Karpas-422 (cell line): ENCODE results near the gene OXSR1. TPM values are rescaled to one million over a fixed set of nuclear protein-coding genes. Genes with fewer than 3 reads are reported as not detected.

Experiments
- DNase-seq: peaks from one replicate; pipeline ENCODE4 v3.0.0-alpha.2; 2015
- H2AFZ ChIP-seq: fragments of 200-600 bp; sonication (generic); 2 replicates; pipeline ENCODE4 v1.6.1; 2014; ENCODE audit warnings: antibody characterized with exemption, low read length, mixed read lengths
- H3K27ac ChIP-seq: fragments of 200-600 bp; sonication (generic); 2 replicates; pipeline ENCODE4 v1.5.1; 2014; ENCODE audit warnings: mild to moderate bottlenecking, low read length, moderate library complexity
- H3K27me3 ChIP-seq: fragments of 200-600 bp; sonication (generic); 2 replicates; pipeline ENCODE4 v1.6.1; 2014; ENCODE audit warnings: low read length, mixed read lengths
- H3K36me3 ChIP-seq: fragments of 200-600 bp; sonication (generic); 2 replicates; pipeline ENCODE4 v1.6.1; 2014; ENCODE audit warnings: low read length, mixed read lengths; ENCODE audit not compliant: insufficient read depth
- H3K4me1 ChIP-seq: fragments of 200-600 bp; sonication (generic); 2 replicates; pipeline ENCODE4 v1.6.1; 2014; ENCODE audit warnings: mild to moderate bottlenecking, low read length, mixed read lengths
- H3K4me2 ChIP-seq: fragments of 200-600 bp; sonication (generic); 2 replicates; pipeline ENCODE4 v1.6.1; 2014; ENCODE audit warnings: low read length, low read depth, mild to moderate bottlenecking; ENCODE audit not compliant: poor library complexity, severe bottlenecking
- H3K4me3 ChIP-seq: fragments of 200-600 bp; sonication (generic); 2 replicates; pipeline ENCODE4 v1.5.1; 2014; ENCODE audit warnings: mild to moderate bottlenecking, antibody characterized with exemption, low read length, mixed read lengths
- H3K79me2 ChIP-seq: fragments of 200-600 bp; sonication (generic); 2 replicates; pipeline ENCODE4 v1.6.1; 2014; ENCODE audit warnings: mild to moderate bottlenecking, low read length, mixed read lengths
- H3K9ac ChIP-seq: fragments of 200-600 bp; sonication (generic); 2 replicates; pipeline ENCODE4 v1.6.0; 2014; ENCODE audit warnings: low read length
- H3K9me2 ChIP-seq: fragments of 200-600 bp; sonication (generic), shearing (Covaris generic); replicated peaks from 2 replicates; pipeline ENCODE4 v1.6.0; 2014; ENCODE audit warnings: mild to moderate bottlenecking, low read length, moderate library complexity; ENCODE audit not compliant: insufficient read depth
- H3K9me3 ChIP-seq: fragments of 300-700, 200-600 bp; sonication (generic); 2 replicates; pipeline ENCODE4 v1.6.1; 2014; ENCODE audit warnings: low read length, mixed read lengths
- H4K20me1 ChIP-seq: fragments of 200-600 bp; sonication (generic); 2 replicates; pipeline ENCODE4 v1.6.1; 2014; ENCODE audit warnings: mild to moderate bottlenecking, antibody characterized with exemption, low read length, low read depth; ENCODE audit not compliant: insufficient read depth
- total RNA-seq: library from RNA; depleted of rRNA; stranded (reverse); fragments of >200 nt; shearing (Covaris generic); gene quantifications from 2 replicates; pipeline ENCODE4 v1.2.3, GENCODE V29; 2014; ENCODE audit warnings: low replicate concordance

OXSR1 gene
- total RNA-seq, 1 experiment from 2014 or later: 55.3 TPM

DNA sequence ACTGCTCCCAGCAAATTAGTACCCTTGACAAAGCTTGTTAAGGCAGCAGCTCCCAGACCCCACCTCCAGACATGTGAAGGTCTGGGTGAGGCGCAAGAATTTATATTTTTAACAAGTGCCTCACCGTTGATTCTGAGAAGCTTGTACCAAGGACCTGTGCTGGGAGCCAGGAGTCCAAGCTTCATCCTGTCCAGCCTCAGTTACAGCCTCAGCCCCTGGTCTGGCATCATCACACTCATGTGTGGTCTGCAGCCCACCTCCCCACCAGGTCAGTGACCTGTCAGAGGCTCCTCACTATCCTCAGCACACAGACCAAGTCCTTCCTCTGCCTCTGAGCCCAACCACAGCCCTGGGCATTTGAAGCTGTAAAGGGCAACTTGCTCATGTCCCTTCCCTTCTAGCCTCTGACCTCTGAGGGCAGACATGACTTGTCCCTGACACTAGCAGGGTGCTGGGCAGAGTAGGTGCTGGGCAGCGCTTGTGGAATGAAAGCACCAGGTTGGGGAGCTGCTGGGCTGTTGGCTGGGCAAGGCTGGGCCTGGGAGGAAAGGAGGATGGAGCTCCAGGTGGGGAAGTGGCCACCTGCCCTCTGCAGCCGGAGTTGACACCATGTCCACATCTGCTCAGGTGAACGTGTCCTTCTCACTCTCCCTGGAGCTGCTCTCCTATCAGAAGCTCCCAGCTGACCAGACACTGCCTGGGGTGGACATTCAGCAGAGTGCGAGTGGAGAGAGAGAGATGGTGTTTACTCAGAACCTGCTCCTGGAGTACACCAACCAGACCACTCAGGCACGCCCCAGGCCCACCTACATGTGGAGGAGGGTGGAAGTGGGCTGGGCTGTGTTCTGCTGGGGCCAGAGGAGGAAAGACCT lies 45.3 kb upstream of the OXSR1 start:
- Histone ChIP-seq H3K36me3 (peaks cover 17% of the 10 kb centered on the region), H3K27ac (no peak overlapping the region), H4K20me1 (0 out of 2 replicates have a peak, but pooled peaks cover 4% of the 10 kb centered on the region), H3K4me1 (no peaks in the 10 kb centered on the region), H3K4me2 (no peak overlapping the region), H3K9me3 (no peaks in the 10 kb centered on the region), H3K4me3 (no peak overlapping the region), H3K79me2 (no peaks in the 10 kb centered on the region), H3K27me3 (no peaks in the 10 kb centered on the region), H3K9ac (no peak overlapping the region), H2AFZ (no peak overlapping the region), H3K9me2 (no peaks in the 10 kb centered on the region)
- DNase-seq: no peak

GRCh38 chr3:38120693-38121450 lies 44.5 kb upstream of the OXSR1 start:
- Histone ChIP-seq H2AFZ (no peak overlapping the region), H3K27ac (no peak overlapping the region), H3K27me3 (no peaks in the 10 kb centered on the region), H3K36me3 (peaks cover 18% of the 10 kb centered on the region), H3K9ac (no peak overlapping the region), H3K4me1 (no peaks in the 10 kb centered on the region), H3K4me3 (no peak overlapping the region), H3K9me2 (no peaks in the 10 kb centered on the region), H3K79me2 (no peaks in the 10 kb centered on the region), H4K20me1 (0 out of 2 replicates have a peak, but pooled peaks cover 4% of the 10 kb centered on the region), H3K4me2 (no peak overlapping the region), H3K9me3 (no peaks in the 10 kb centered on the region)
- no peak for DNase-seq

DNA sequence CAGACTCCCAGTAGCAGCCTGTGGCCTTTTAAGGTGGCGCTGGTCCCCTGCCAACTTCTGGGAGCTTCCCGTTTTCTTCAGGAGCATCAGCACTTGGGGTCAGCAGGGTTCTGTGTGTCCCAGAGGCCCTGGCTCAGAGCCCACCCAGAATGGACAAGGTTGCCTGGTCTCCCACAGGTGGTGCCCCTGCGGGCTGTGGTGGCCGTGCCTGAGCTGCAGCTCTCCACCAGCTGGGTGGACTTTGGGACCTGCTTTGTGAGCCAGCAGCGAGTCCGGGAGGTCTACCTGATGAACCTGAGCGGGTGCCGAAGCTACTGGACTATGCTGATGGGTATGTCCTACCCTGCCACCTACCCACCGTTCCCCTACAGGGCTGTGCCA lies 43.9 kb upstream of the OXSR1 start:
- H3K4me2 ChIP-seq: no peak overlapping the region
- H3K27ac ChIP-seq: no peak overlapping the region
- H4K20me1 ChIP-seq: 0 out of 2 replicates have a peak, but pooled peaks cover 4% of the 10 kb centered on the region
- H3K9me2 ChIP-seq: no peaks in the 10 kb centered on the region
- peaks cover 23% of the 10 kb centered on the region for H3K36me3 ChIP-seq
- no peaks in the 10 kb centered on the region for H3K4me1 ChIP-seq
- H3K4me3 ChIP-seq: no peak overlapping the region
- no peak for DNase-seq
- H3K9me3 ChIP-seq: no peaks in the 10 kb centered on the region
- H2AFZ ChIP-seq: no peak overlapping the region
- no peaks in the 10 kb centered on the region for H3K79me2 ChIP-seq
- no peaks in the 10 kb centered on the region for H3K27me3 ChIP-seq
- H3K9ac ChIP-seq: no peak overlapping the region

DNA sequence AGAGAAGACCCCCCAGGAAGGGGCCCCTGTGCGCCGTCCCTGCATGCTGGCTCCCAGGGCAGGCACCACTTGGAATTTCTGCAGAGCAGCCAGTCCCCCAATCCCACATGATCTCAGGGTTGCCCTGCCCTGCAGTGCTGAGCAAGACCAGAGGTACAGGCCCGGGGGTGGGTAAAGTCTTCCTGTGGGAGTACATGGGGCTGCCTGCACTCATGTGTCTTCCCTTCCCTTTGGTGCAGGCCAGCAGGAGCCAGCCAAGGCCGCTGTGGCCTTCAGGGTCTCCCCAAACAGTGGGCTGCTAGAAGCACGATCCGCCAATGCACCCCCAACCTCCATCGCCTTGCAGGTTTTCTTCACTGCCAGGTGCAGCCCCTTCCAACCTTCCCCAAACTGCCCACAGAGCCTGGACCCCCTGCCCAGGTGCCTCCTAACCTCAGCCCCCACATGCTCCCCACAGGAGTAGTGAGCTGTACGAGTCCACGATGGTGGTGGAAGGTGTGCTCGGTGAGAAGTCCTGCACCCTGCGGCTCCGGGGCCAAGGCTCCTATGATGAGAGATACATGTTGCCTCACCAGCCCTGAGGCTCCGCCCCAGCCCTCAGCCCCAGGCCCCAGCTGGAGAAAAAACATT lies 43.4 kb upstream of the OXSR1 start:
- no peaks in the 10 kb centered on the region for H3K9me2 ChIP-seq
- H3K27me3 ChIP-seq: no peaks in the 10 kb centered on the region
- H3K36me3 ChIP-seq: peaks cover 28% of the 10 kb centered on the region
- 0 out of 2 replicates have a peak, but pooled peaks cover 4% of the 10 kb centered on the region for H4K20me1 ChIP-seq
- no peak overlapping the region for H2AFZ ChIP-seq
- no peak for DNase-seq
- no peak overlapping the region for H3K4me2 ChIP-seq
- no peak overlapping the region for H3K4me3 ChIP-seq
- H3K4me1 ChIP-seq: no peaks in the 10 kb centered on the region
- H3K79me2 ChIP-seq: no peaks in the 10 kb centered on the region
- H3K9ac ChIP-seq: no peak overlapping the region
- H3K27ac ChIP-seq: no peak overlapping the region
- no peaks in the 10 kb centered on the region for H3K9me3 ChIP-seq

- H3K9me3 ChIP-seq: no peaks in the 10 kb centered on the region
- H2AFZ ChIP-seq: no peak overlapping the region
- 0 out of 2 replicates have a peak, but pooled peaks cover 4% of the 10 kb centered on the region for H4K20me1 ChIP-seq
- H3K36me3 ChIP-seq: peaks cover 30% of the 10 kb centered on the region
- no peak overlapping the region for H3K4me3 ChIP-seq
- no peaks in the 10 kb centered on the region for H3K27me3 ChIP-seq
- no peak for DNase-seq
- H3K79me2 ChIP-seq: no peaks in the 10 kb centered on the region
- H3K27ac ChIP-seq: no peak overlapping the region
- no peak overlapping the region for H3K9ac ChIP-seq
- H3K4me2 ChIP-seq: no peak overlapping the region
- no peaks in the 10 kb centered on the region for H3K9me2 ChIP-seq
- no peaks in the 10 kb centered on the region for H3K4me1 ChIP-seq
These were observed 42.5 kb upstream of the OXSR1 start for GRCh38 chr3:38122712-38123290.

GRCh38 chr3:38124324-38125122 lies 40.8 kb upstream of the OXSR1 start:
- Histone ChIP-seq H3K27ac (no peak overlapping the region), H3K27me3 (no peaks in the 10 kb centered on the region), H2AFZ (no peak overlapping the region), H4K20me1 (0 out of 2 replicates have a peak, but pooled peaks cover 4% of the 10 kb centered on the region), H3K4me1 (no peaks in the 10 kb centered on the region), H3K9me3 (no peaks in the 10 kb centered on the region), H3K4me2 (no peak overlapping the region), H3K9me2 (no peaks in the 10 kb centered on the region), H3K9ac (no peak overlapping the region), H3K4me3 (no peak overlapping the region), H3K79me2 (no peaks in the 10 kb centered on the region), H3K36me3 (peaks cover 35% of the 10 kb centered on the region)
- no peak for DNase-seq

DNA sequence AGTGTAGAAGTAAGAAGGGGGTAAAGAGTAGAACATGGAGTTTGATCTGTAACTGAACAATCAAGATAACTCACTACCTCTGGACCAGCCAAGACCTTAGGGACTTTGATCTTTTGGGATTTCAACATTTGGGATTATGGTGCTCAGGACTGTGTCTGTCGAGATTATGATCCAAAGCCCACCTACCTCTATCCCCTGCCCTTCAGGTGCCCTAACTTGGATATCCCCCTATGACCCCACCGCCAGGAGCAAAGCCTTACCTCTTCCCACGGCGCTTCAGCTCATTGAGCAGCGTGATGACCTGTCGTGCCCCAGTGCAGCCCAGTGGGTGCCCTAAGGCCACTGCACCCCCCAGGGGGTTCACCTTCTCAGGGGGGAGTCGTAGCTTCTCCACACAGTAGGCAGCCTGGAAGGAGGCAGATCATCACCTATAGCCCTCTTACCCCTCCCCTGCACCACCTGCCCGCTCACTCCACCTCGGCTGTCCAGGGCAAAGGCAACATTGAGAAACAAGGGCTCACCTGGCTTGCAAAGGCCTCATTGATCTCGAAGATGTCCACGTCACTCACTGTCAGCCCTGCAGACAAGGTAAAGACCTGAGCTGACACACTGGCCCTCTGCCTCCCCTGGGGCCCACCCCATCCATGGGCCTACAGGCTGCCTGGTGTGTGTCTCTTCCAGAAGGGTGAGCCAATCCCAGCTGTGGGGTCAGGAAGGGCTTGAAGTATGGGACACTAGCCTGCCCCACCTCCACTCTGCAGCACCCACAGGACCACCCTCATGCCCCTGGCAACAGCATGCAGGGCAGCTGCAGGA lies 39.8 kb upstream of the OXSR1 start:
- Histone ChIP-seq H3K79me2 (no peaks in the 10 kb centered on the region), H3K27ac (no peak overlapping the region), H3K27me3 (no peaks in the 10 kb centered on the region), H2AFZ (no peak overlapping the region), H3K4me2 (no peak overlapping the region), H3K36me3 (peaks cover 37% of the 10 kb centered on the region), H3K4me3 (no peak overlapping the region), H3K9ac (no peak overlapping the region), H3K9me3 (no peaks in the 10 kb centered on the region), H4K20me1 (0 out of 2 replicates have a peak, but pooled peaks cover 4% of the 10 kb centered on the region), H3K4me1 (no peaks in the 10 kb centered on the region), H3K9me2 (no peaks in the 10 kb centered on the region)
- DNase-seq: no peak
